ENCODE measurements around the gene HSD17B1. TPM values are rescaled to one million over a fixed set of nuclear protein-coding genes. Genes with fewer than 3 reads are reported as not detected.

The HSD17B1 gene
- total RNA-seq, 1 donor from 2014 or later, result 2.4 TPM

DNA sequence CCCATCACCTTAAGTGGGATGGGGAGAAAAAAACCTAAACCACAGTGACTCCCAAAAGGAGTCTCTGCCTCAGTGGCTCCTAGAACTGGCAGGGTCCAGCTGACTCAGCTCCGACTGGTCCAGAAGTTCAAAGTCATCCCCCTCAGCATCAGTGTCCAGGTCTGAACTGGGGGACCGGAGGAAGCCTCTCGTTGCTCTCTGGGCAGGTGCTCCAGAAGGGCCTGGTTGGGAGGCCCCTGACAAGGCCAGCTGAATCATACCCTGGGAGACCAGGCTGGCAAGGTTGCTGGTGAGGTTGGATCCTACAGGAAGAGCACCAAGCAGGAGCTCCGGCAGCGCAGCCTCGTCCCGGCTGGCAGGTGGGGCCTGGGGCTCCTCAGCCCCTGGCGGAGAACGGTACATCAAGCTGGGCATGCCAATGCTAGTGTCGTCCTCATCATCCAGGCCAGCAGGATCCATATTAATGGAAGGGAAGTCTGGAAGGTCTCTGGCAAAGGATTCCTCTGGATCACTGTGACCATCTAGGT lies 29.1 kb downstream of the HSD17B1 start:
- intact Hi-C loops (cut with DNase I), result no loop called here
- ATAC-seq, result no peak
- DNase-seq (ENCODE audit: low spot score), result no peak

DNA sequence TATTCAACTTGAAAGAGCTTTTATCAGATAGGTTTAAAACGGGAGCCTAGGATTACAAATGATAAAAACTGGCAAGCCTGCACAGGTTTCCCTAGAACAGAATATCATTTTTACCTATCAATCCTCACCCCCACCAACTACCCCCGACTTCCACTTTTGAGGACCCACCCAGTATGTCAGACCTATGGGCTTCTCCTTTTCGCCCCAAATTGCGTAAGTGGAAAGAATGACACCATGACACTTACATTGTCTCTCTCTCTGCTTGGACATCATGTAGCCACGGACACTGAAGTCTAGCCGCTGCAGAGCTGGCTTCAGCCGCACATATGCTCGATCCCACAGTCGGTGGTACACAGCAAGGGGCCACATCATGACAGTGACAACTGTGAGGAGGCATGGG lies 32.2 kb downstream of the HSD17B1 start:
- intact Hi-C loops (cut with DNase I), result no loop called here
- peak; percentile 30 for ATAC-seq
- no peak for DNase-seq (ENCODE audit: low spot score)

DNA sequence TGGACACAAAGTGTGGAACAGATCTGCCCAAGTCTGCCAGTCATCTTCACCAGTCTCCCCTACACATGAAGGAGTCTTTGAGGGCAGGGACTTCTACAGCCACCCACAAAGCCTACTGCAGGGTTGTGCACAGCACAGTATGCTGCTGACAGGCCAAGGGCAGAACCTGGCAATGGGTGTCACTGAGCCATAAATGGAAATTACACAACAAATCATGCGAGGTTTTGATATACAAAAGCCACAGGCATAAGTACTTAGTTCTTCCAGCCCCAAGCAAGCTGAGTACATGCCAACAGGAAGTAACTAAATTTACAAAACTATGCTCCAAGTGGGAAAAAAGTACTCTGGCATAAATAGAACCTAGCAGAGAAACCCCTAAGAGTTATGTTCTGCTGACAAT lies 32.6 kb downstream of the HSD17B1 start:
- ATAC-seq (peak; percentile 53), DNase-seq (ENCODE audit: low spot score) (no peak)
- intact Hi-C loops (cut with DNase I), result no loop called here

DNA sequence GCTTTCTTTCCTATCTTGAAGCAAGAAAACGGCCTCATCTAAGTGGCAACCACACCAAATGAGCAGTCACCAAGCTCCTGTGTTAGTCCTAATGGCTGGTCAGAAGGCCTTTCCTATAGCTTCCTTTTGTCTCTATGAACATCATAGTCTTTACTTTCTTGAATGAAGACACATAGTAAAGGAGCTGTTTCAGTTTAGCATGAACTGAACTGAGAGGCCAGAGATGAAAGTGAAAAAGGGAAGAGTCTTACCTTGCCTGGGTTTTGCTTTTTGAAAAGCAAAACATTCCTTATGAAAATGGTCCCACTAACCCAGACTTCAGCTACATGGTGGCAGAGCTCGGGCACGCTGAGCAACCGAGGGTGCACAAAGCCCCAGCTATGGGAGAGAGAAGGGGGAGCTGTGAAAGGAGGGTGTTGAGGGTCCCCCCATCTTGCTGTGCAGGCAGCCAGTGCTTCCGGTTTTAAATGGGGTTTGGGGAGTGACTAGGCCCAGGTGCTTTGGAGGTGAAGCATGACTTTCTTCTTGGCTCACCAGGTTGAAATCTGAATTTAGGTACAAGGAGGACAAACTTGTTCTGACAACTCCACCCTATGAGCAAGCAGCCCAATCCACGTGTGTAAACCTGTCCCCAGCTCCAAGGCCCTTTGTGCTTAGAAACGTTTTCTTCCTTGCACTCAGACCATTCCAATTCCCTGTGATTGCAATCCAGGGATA lies 33.9 kb downstream of the HSD17B1 start:
- no peak for ATAC-seq
- intact Hi-C loops (cut with DNase I), result no loop called here
- no peak for DNase-seq (ENCODE audit: low spot score)

DNA sequence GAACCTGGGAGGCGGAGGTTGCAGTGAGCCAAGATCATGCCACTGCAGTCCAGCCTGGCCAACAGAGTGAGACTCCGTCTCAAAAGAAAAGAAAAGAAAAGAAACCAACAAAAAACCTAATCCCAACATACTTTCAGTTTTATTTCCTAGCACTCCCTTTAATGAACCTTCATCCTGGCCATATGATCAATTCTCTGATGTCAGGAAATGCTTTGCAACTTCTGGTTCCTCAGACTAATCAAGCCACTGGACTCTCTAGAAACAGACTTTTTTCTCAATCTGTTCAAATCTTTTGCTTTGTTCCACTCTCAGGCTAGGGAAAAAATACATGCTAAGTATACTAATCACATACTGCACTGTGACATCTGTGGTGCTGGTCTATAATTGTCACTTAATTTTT lies 38.2 kb downstream of the HSD17B1 start:
- intact Hi-C loops (cut with DNase I), result no loop called here
- no peak for ATAC-seq
- no peak for DNase-seq (ENCODE audit: low spot score)

DNA sequence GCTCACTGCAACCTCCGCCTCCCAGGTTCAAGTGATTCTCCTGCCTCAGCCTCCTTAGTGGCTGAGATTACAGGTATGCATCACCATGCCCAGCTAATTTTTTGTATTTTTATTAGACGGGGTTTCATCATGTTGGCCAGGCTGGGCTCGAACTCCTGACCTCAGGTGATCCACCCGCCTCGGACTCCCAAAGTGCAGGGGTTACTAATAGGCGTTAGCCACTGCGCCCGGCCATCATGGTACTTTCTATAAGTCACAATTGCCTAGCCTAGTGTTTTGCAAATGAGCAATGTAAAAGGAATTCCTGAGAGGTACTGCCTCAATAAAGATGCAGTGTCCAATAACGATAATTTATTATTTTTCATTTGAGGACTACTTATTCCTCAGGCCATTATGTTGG lies 38.7 kb downstream of the HSD17B1 start:
- DNase-seq (ENCODE audit: low spot score) (no peak), ATAC-seq (no peak)
- intact Hi-C loops (cut with DNase I), result no loop called here

DNA sequence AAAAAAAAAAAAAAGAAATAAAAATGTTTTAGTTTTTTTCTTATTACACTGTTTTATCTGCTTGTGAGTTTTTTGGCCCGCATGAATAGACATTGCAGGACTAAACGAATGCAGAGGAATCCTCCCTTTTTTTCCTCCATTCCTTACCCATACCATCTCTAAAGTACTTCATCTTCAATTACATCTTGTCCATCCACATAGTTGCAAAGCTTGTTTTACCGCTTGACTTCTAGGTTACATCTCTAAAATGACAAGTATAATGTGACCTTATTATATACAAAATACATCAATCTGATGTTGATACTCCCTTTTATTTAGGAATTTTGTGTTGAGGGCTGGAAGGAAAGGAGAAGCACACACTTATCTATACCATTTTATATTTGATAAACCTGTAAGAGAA lies 43.7 kb downstream of the HSD17B1 start:
- intact Hi-C loops (cut with DNase I), result no loop called here
- ATAC-seq, result no peak
- DNase-seq (ENCODE audit: low spot score), result no peak

DNA sequence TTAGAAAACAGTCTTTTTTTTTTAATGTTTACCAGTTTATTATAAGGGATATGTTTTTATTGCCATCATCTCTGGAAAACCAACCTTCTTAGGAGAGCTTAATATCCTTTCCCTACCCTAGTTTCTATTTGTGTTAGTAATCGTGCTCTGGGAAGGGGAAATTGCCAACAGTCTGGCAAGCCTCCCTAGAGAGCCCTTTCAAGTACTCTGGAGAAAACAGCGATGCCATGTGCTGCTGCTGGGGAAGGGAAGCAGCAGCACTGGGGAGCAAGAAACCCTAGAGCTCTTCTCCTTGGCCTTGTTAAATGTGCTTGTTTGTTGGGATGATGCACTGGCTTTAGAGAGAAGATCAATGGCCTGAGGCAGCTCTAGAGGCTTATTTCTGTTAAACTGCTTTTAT lies 46.2 kb downstream of the HSD17B1 start:
- intact Hi-C loops (cut with DNase I), result no loop called here
- ATAC-seq, result no peak
- no peak for DNase-seq (ENCODE audit: low spot score)

DNA sequence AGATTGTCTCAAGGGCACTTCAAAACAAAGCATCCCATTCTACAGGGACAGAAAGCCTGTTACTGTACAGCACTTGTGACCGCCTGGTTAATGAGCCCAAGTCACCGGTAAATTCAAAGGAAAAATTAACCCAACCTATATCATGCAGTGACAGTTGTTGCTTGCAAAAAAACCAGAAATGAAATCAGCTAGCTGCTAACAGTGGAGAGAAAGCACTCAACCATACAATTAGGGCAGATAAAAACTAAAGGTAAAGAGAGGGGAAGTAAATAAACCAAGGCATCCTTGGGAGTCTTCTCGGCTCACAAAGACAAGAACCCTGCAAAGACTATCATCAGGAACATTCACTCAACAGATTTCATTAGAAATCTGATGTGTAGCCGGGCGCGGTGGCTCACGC lies 50.6 kb downstream of the HSD17B1 start:
- no peak for ATAC-seq
- intact Hi-C loops (cut with DNase I), result no loop called here
- no peak for DNase-seq (ENCODE audit: low spot score)

Small RNAs within 50 kb of the gene (microRNA-seq; reads per million reads assigned to microRNA genes)
- gene MIR5010, result 5.4 reads per million, percentile 12 among the genes with 10 or more reads in this experiment

Other genes with a start within 250 kb of the HSD17B1 start
- gene STAT3, start 164.5 kb upstream of the HSD17B1 start, total RNA-seq, result 284 TPM
- gene CAVIN1, start 129.7 kb upstream of the HSD17B1 start, total RNA-seq, result 608 TPM
- gene ATP6V0A1, start 94.0 kb upstream of the HSD17B1 start, total RNA-seq, result 115 TPM
- 28.8 TPM for gene NAGLU, start 16.7 kb upstream of the HSD17B1 start, total RNA-seq
- 45.2 TPM for gene COASY, start 9.2 kb downstream of the HSD17B1 start, total RNA-seq
- gene MLX, start 14.2 kb downstream of the HSD17B1 start, total RNA-seq, result 26.6 TPM
- 5.9 TPM for gene PSMC3IP, start 24.8 kb downstream of the HSD17B1 start, total RNA-seq
- gene RETREG3, start 56.5 kb downstream of the HSD17B1 start, total RNA-seq, result 47.1 TPM
- gene TUBG1, start 56.8 kb downstream of the HSD17B1 start, total RNA-seq, result 23.4 TPM
- gene TUBG2, start 106.4 kb downstream of the HSD17B1 start, total RNA-seq, result 46.8 TPM
- gene PLEKHH3, start 124.1 kb downstream of the HSD17B1 start, total RNA-seq, result 40.3 TPM
- 3.5 TPM for gene CCR10, start 128.9 kb downstream of the HSD17B1 start, total RNA-seq
- 12.9 TPM for gene CNTNAP1, start 129.6 kb downstream of the HSD17B1 start, total RNA-seq
- gene EZH1, start 192.1 kb downstream of the HSD17B1 start, total RNA-seq, result 105 TPM
- gene RAMP2, start 208.3 kb downstream of the HSD17B1 start, total RNA-seq, result 67.5 TPM
- 24.8 TPM for gene VPS25, start 220.5 kb downstream of the HSD17B1 start, total RNA-seq
- gene WNK4, start 227.7 kb downstream of the HSD17B1 start, total RNA-seq, result 1.4 TPM
- gene COA3, start 245.8 kb downstream of the HSD17B1 start, total RNA-seq, result 36.1 TPM
- gene CNTD1, start 245.9 kb downstream of the HSD17B1 start, total RNA-seq, result 1.1 TPM